B cell (primary cell): ENCODE results near the gene MGAT2. TPM values are rescaled to one million over a fixed set of nuclear protein-coding genes. Genes with fewer than 3 reads are reported as not detected.

Experiments
- ATAC-seq: fragments of 200-7000 bp; cut with Tn5 transposase; one replicate; pipeline ENCODE4 v1.10.0; 2021; ENCODE audit warnings: low read depth, mild to moderate bottlenecking, moderate number of reproducible peaks, moderate library complexity
- CTCF ChIA-PET: fragments of 350-600 bp; sonication (Branson Sonifier 250); formaldehyde crosslinking; loops from one replicate; lab custom pipeline; 2021; ENCODE audit warnings: antibody characterized with exemption, inconsistent platforms; lab: Charles Lee
- POLR2A ChIA-PET: fragments of 350-600 bp; sonication (Branson Sonifier 250); formaldehyde crosslinking; loops from one replicate; lab custom pipeline; 2021; ENCODE audit warnings: antibody characterized with exemption; lab: Charles Lee
- DNase-seq: peaks from one replicate; pipeline ENCODE4 v3.0.0; 2013
- H2AFZ ChIP-seq: 2 replicates; pipeline ENCODE4 v1.6.1; 2012; ENCODE audit warnings: mild to moderate bottlenecking, low read depth, low read length; ENCODE audit not compliant: insufficient read depth, poor library complexity, severe bottlenecking
- H3K27ac ChIP-seq, 2 donors: 1 replicate in 1 of 2; 2 replicates in 1 of 2; pipeline ENCODE4 v1.5.1; 2012 to 2013; ENCODE audit warnings: low read length in 2 of 2, mild to moderate bottlenecking in 2 of 2, moderate library complexity in 1 of 2
- H3K27me3 ChIP-seq, 4 experiments: fragments of 200-600 bp in 1 of 4; sonication (generic) in 1 of 4; replicated peaks in 1 of 4; 1 replicate in 2 of 4; 2 replicates in 2 of 4; pipeline versions ENCODE4 v1.6.1 to v1.7.0; 2013 to 2016; ENCODE audit warnings: low read length in 3 of 4, mild to moderate bottlenecking in 2 of 4, mixed read lengths in 1 of 4, moderate library complexity in 1 of 4; ENCODE audit not compliant: insufficient read depth in 4 of 4, control insufficient read depth in 3 of 4; ENCODE audit errors: control extremely low read depth in 1 of 4
- H3K36me3 ChIP-seq, 2 experiments: replicated peaks in 1 of 2; 1 replicate in 1 of 2; 2 replicates in 1 of 2; pipeline versions ENCODE4 v1.6.1 to v1.7.1; 2013; ENCODE audit warnings: low read length in 1 of 2; ENCODE audit not compliant: insufficient read depth in 2 of 2, control insufficient read depth in 1 of 2; ENCODE audit errors: control extremely low read depth in 1 of 2, extremely low read depth in 1 of 2
- H3K4me1 ChIP-seq, 2 donors: fragments of 200-600 bp in 1 of 2; sonication (generic) in 1 of 2; 1 replicate in 1 of 2; 2 replicates in 1 of 2; pipeline versions ENCODE4 v1.5.1 to v1.6.1; 2013 to 2017; ENCODE audit warnings: low read length in 2 of 2; ENCODE audit not compliant: control insufficient read depth in 2 of 2, insufficient read depth in 2 of 2
- H3K4me2 ChIP-seq: replicated peaks from 2 replicates; pipeline ENCODE3; 2012; ENCODE audit warnings: mild to moderate bottlenecking, low read depth, low read length; ENCODE audit not compliant: poor library complexity, severe bottlenecking
- H3K4me3 ChIP-seq, 5 experiments: fragments of 200-600 bp in 1 of 5; sonication (generic) in 1 of 5; 1 replicate in 3 of 5; 2 replicates in 2 of 5; pipeline versions ENCODE4 v1.5.1 to v1.7.0; 2011 to 2016; ENCODE audit warnings: low read length in 4 of 5, mild to moderate bottlenecking in 4 of 5, low read depth in 2 of 5, control low read depth in 1 of 5, moderate library complexity in 1 of 5; ENCODE audit not compliant: insufficient read depth in 1 of 5; ENCODE audit errors: control extremely low read depth in 1 of 5, extremely low read depth in 1 of 5
- H3K79me2 ChIP-seq: fragments of 200-600 bp; sonication (generic); one replicate; pipeline ENCODE4 v1.6.0; 2016; ENCODE audit warnings: low read length; ENCODE audit not compliant: control insufficient read depth, insufficient read depth
- H3K9ac ChIP-seq: fragments of 200-600 bp; sonication (generic); 2 replicates; pipeline ENCODE4 v1.6.1; 2017; ENCODE audit warnings: mild to moderate bottlenecking, low read length, moderate library complexity
- H3K9me3 ChIP-seq, 3 donors: one replicate each; pipeline versions ENCODE4 v1.6.1 to v1.7.1; 2013; ENCODE audit warnings: low read length in 2 of 3; ENCODE audit not compliant: control insufficient read depth in 2 of 3, insufficient read depth in 1 of 3; ENCODE audit errors: control extremely low read depth in 1 of 3
- H4K20me1 ChIP-seq: 2 replicates; pipeline ENCODE4 v1.6.0; 2012; ENCODE audit warnings: mild to moderate bottlenecking, low read length; ENCODE audit not compliant: insufficient read depth, control insufficient read depth, poor library complexity, severe bottlenecking
- H3K27ac Mint-ChIP-seq: one replicate; pipeline ENCODE4 v1.8.0; 2021; ENCODE audit warnings: mixed read lengths
- H3K27me3 Mint-ChIP-seq: one replicate; pipeline ENCODE4 v1.8.0; 2021; ENCODE audit warnings: mixed read lengths
- H3K4me1 Mint-ChIP-seq: one replicate; pipeline ENCODE4 v1.8.0; 2021; ENCODE audit warnings: mixed read lengths
- H3K4me3 Mint-ChIP-seq: one replicate; pipeline ENCODE4 v1.8.0; 2021; ENCODE audit warnings: mixed read lengths
- H3K9me3 Mint-ChIP-seq: one replicate; pipeline ENCODE4 v1.8.0; 2022; ENCODE audit warnings: mixed read lengths; ENCODE audit not compliant: insufficient read depth
- CTCF ChIP-seq: fragments of 200-600 bp; IDR thresholded peaks from one replicate; pipeline ENCODE4 v1.8.0; 2022; ENCODE audit warnings: antibody characterized with exemption, mild to moderate bottlenecking
- EZH2 ChIP-seq: IDR thresholded peaks from 2 replicates; pipeline ENCODE4 v1.6.1; 2012; ENCODE audit warnings: borderline replicate concordance, low read depth, mild to moderate bottlenecking, moderate library complexity, low read length; ENCODE audit not compliant: insufficient read depth, poor library complexity, severe bottlenecking
- WGBS: methylation state at CpG from one replicate; pipeline ENCODE4 v1.1.5; 2013; ENCODE audit warnings: missing lambda C conversion rate; ENCODE audit not compliant: insufficient coverage; 5-methylcytosine and 5-hydroxymethylcytosine counted together
- intact Hi-C: fragments of 100-400 bp; cut with micrococcal nuclease; formaldehyde crosslinking; loops from one replicate; pipeline ENCODE4 v1.10.0; 2022
- polyA plus RNA-seq: library from polyadenylated mRNA; depleted of rRNA; stranded (reverse); fragments of >200 nt; gene quantifications from 2 replicates; pipeline ENCODE4 v1.2.3, GENCODE V29; 2012
- total RNA-seq, 2 donors: library from RNA; stranded (reverse); fragments of 120-200 nt in 1 of 2; gene quantifications; 1 replicate in 1 of 2; 2 replicates in 1 of 2; pipeline versions ENCODE4 v1.2.3 to v1.2.4, GENCODE V29; 2013 to 2022

MGAT2 gene
- total and polyA plus RNA-seq, 2 donors (not counting 1 experiment from before 2014, with no cell fraction given): 12.3 to 39.9 TPM

- DNase-seq: no peak
- H3K27me3 ChIP-seq: no peaks in the 10 kb centered on the region
- Mint-ChIP-seq H3K27me3 (no peaks in the 10 kb centered on the region), H3K9me3 (no peaks in the 10 kb centered on the region), H3K4me3 (no peak overlapping the region), H3K4me1 (peaks cover 1% of the 10 kb centered on the region), H3K27ac (no peak overlapping the region)
- H3K27ac ChIP-seq: no peak overlapping the region
- CTCF ChIA-PET: interaction anchor here (0.8 kb wide), 1 partner anchor 13 kb away, joined by 3 read pairs; the partner anchor contains the start of gene RPL36AL
- no peak overlapping the region for H3K4me3 ChIP-seq
- no peak overlapping the region for H2AFZ ChIP-seq
- no peak overlapping the region for H3K4me2 ChIP-seq
- H3K9me3 ChIP-seq: no peaks in the 10 kb centered on the region
- H3K79me2 ChIP-seq: peaks cover 21% of the 10 kb centered on the region
- no peaks in the 10 kb centered on the region for H4K20me1 ChIP-seq
- ATAC-seq: no peak
- no peaks in the 10 kb centered on the region for H3K4me1 ChIP-seq
- H3K36me3 ChIP-seq: peaks cover 5 to 8% of the 10 kb centered on the region in 2 experiments
- 88% methylated on average over 4 of the region's 6 CpGs for WGBS
- POLR2A ChIA-PET: no interaction called here
- H3K9ac ChIP-seq: no peak overlapping the region
- TF ChIP-seq CTCF (no peak), EZH2 (no peak)
- intact Hi-C loops: no loop called here
Measured at GRCh38 chr14:49607583-49607982, 13.0 kb upstream of the MGAT2 start.

GRCh38 chr14:49612251-49612650 lies 8.3 kb upstream of the MGAT2 start:
- H3K27ac ChIP-seq: no peak overlapping the region
- no peak overlapping the region for H3K27ac Mint-ChIP-seq
- no peaks in the 10 kb centered on the region for H3K9me3 Mint-ChIP-seq
- TF ChIP-seq CTCF: no peak
- no peak for TF ChIP-seq EZH2
- peaks cover 2 to 4% of the 10 kb centered on the region in 2 experiments for H3K36me3 ChIP-seq
- H3K4me1 Mint-ChIP-seq: peaks cover 1% of the 10 kb centered on the region
- H3K4me3 ChIP-seq: no peak overlapping the region
- ATAC-seq: no peak
- no peak for DNase-seq
- peaks cover 7% of the 10 kb centered on the region for H4K20me1 ChIP-seq
- H3K27me3 ChIP-seq: no peaks in the 10 kb centered on the region
- no peaks in the 10 kb centered on the region for H3K9me3 ChIP-seq
- H3K4me2 ChIP-seq: no peak overlapping the region
- H3K9ac ChIP-seq: no peak overlapping the region
- intact Hi-C loops: no loop called here
- no peaks in the 10 kb centered on the region for H3K27me3 Mint-ChIP-seq
- no peak overlapping the region for H2AFZ ChIP-seq
- POLR2A ChIA-PET: interaction anchor here (0.9 kb wide), 1 partner anchor 13 kb away, joined by 3 read pairs; the partner anchor contains the start of gene LRR1
- H3K79me2 ChIP-seq: peaks cover 25% of the 10 kb centered on the region
- CTCF ChIA-PET: interaction anchor here (1.1 kb wide), 1 partner anchor 9 kb away, joined by 4 read pairs; the partner anchor contains the start of genes MGAT2 and RPL36AL
- no peak overlapping the region for H3K4me3 Mint-ChIP-seq
- WGBS: no CpG with 5 or more reads among the region's 4 CpGs
- no peaks in the 10 kb centered on the region for H3K4me1 ChIP-seq
